Measurements from ENCODE around the gene PHAX.

DNA sequence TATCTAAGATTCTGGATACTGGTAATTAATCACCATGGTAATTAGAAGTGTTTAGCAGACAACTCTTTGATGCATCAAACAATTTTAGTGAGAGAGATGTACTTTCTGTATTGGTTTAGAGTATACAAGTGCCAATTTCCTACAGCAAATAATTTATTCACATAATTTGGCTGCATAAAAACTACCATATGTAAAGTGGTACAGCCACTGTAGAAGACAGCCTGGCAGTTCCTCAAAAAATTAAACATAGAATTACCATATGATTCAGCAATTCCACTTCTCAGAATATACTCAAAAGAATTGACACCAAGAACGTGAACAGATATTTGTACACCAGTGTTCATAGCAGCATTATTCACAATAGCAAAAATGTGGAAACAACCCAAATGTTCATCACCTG lies 36.2 kb downstream of the PHAX start:
- TF ChIP-seq, protein P1, sequence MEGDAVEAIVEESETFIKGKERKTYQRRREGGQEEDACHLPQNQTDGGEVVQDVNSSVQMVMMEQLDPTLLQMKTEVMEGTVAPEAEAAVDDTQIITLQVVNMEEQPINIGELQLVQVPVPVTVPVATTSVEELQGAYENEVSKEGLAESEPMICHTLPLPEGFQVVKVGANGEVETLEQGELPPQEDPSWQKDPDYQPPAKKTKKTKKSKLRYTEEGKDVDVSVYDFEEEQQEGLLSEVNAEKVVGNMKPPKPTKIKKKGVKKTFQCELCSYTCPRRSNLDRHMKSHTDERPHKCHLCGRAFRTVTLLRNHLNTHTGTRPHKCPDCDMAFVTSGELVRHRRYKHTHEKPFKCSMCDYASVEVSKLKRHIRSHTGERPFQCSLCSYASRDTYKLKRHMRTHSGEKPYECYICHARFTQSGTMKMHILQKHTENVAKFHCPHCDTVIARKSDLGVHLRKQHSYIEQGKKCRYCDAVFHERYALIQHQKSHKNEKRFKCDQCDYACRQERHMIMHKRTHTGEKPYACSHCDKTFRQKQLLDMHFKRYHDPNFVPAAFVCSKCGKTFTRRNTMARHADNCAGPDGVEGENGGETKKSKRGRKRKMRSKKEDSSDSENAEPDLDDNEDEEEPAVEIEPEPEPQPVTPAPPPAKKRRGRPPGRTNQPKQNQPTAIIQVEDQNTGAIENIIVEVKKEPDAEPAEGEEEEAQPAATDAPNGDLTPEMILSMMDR (IDR thresholded peaks at IDR 0.05 in 2 of 3, conservative IDR thresholded peaks at IDR 0.05 in 1 of 3; ENCODE audit: borderline replicate concordance in 1 of 3, insufficient read depth in 1 of 3, low read depth in 2 of 3, low read length in 2 of 3): no peak
- TF ChIP-seq ZFX (IDR thresholded peaks at IDR 0.05) (no peak), TCF7L2 (IDR thresholded peaks at IDR 0.05; ENCODE audit: borderline replicate concordance, extremely low read depth, insufficient read depth, insufficient read length) (no peak), POLR2A (IDR thresholded peaks at IDR 0.05; ENCODE audit: borderline replicate concordance, extremely low read depth, insufficient read depth, insufficient read length) (no peak), CEBPB (IDR thresholded peaks at IDR 0.05; ENCODE audit: low read depth) (no peak), POLR2AphosphoS5 (IDR thresholded peaks at IDR 0.05; ENCODE audit: low read depth, low read length) (no peak), CBX3 (IDR thresholded peaks at IDR 0.05; ENCODE audit: low read depth) (no peak), EZH2 (IDR thresholded peaks at IDR 0.05) (no peak)
- TF ChIP-seq, protein P2, sequence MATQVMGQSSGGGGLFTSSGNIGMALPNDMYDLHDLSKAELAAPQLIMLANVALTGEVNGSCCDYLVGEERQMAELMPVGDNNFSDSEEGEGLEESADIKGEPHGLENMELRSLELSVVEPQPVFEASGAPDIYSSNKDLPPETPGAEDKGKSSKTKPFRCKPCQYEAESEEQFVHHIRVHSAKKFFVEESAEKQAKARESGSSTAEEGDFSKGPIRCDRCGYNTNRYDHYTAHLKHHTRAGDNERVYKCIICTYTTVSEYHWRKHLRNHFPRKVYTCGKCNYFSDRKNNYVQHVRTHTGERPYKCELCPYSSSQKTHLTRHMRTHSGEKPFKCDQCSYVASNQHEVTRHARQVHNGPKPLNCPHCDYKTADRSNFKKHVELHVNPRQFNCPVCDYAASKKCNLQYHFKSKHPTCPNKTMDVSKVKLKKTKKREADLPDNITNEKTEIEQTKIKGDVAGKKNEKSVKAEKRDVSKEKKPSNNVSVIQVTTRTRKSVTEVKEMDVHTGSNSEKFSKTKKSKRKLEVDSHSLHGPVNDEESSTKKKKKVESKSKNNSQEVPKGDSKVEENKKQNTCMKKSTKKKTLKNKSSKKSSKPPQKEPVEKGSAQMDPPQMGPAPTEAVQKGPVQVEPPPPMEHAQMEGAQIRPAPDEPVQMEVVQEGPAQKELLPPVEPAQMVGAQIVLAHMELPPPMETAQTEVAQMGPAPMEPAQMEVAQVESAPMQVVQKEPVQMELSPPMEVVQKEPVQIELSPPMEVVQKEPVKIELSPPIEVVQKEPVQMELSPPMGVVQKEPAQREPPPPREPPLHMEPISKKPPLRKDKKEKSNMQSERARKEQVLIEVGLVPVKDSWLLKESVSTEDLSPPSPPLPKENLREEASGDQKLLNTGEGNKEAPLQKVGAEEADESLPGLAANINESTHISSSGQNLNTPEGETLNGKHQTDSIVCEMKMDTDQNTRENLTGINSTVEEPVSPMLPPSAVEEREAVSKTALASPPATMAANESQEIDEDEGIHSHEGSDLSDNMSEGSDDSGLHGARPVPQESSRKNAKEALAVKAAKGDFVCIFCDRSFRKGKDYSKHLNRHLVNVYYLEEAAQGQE (IDR thresholded peaks at IDR 0.05; ENCODE audit: low read depth): no peak
- TF ChIP-seq, protein P3, sequence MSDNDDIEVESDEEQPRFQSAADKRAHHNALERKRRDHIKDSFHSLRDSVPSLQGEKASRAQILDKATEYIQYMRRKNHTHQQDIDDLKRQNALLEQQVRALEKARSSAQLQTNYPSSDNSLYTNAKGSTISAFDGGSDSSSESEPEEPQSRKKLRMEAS (IDR thresholded peaks at IDR 0.05): no peak
